Breast epithelium (tissue), 4 donors: Measurements from ENCODE around the gene STARD3. TPM values are rescaled to one million over a fixed set of nuclear protein-coding genes. Genes with fewer than 3 reads are reported as not detected.

Source experiments
- DNase-seq, 2 donors: peaks; one replicate each; pipeline ENCODE4 v3.0.0-alpha.2; 2019; ENCODE audit warnings: low spot score in 2 of 2
- H3K27ac ChIP-seq, 2 donors: fragments of 200-600 bp; sonication (generic) in 1 of 2; one replicate each; pipeline ENCODE4 v1.5.1; 2016 to 2019; ENCODE audit warnings: mild to moderate bottlenecking in 1 of 2
- H3K27me3 ChIP-seq, 2 donors: fragments of 200-600 bp; sonication (generic) in 1 of 2; one replicate each; pipeline versions ENCODE4 v1.5.1 to v1.6.0; 2017 to 2019; ENCODE audit warnings: control low read depth in 1 of 2, mild to moderate bottlenecking in 1 of 2
- H3K36me3 ChIP-seq: fragments of 200-600 bp; one replicate; pipeline ENCODE4 v1.5.1; 2019
- H3K4me1 ChIP-seq, 2 donors: fragments of 200-600 bp; sonication (generic); one replicate each; pipeline ENCODE4 v1.5.1; 2016 to 2019; ENCODE audit warnings: control low read depth in 1 of 2
- H3K4me3 ChIP-seq, 3 donors: fragments of 200-600 bp; sonication (generic); 1 replicate in 2 of 3; 2 replicates in 1 of 3; pipeline ENCODE4 v1.5.1; 2016 to 2019; ENCODE audit warnings: mild to moderate bottlenecking in 3 of 3, moderate library complexity in 2 of 3
- H3K9me3 ChIP-seq, 2 donors: fragments of 200-600 bp; sonication (generic) in 1 of 2; one replicate each; pipeline ENCODE4 v1.5.1; 2016 to 2019; ENCODE audit warnings: control low read depth in 1 of 2
- CTCF ChIP-seq, 3 donors: fragments of 450-650 bp; IDR thresholded peaks; one replicate each; pipeline ENCODE4 v1.5.1; 2016 to 2017; ENCODE audit warnings: antibody characterized with exemption in 3 of 3, mild to moderate bottlenecking in 3 of 3, moderate library complexity in 3 of 3
- POLR2A ChIP-seq: fragments of 450-650 bp; IDR thresholded peaks from one replicate; pipeline ENCODE4 v1.6.1; 2016; ENCODE audit warnings: antibody characterized with exemption, mild to moderate bottlenecking, moderate library complexity
- POLR2AphosphoS5 ChIP-seq, 3 donors: sonication (generic); formaldehyde crosslinking; IDR thresholded peaks; one replicate each; pipeline ENCODE4 v1.6.1; 2017; ENCODE audit warnings: antibody characterized with exemption in 3 of 3
- intact Hi-C: fragments of 100-400 bp; cut with DNase I; formaldehyde crosslinking; loops from one replicate; pipeline ENCODE4 v1.15.1; 2023; ENCODE audit warnings: low total_unique reads
- total RNA-seq, 3 donors: library from RNA; depleted of rRNA; stranded (reverse); fragments of >200 nt; gene quantifications; one replicate each; pipeline ENCODE4 v1.1.0, GENCODE V29; 2016

The STARD3 gene
- total RNA-seq, 3 donors from 2014 or later: 37.0 to 43.9 (median 42.0) TPM

DNA sequence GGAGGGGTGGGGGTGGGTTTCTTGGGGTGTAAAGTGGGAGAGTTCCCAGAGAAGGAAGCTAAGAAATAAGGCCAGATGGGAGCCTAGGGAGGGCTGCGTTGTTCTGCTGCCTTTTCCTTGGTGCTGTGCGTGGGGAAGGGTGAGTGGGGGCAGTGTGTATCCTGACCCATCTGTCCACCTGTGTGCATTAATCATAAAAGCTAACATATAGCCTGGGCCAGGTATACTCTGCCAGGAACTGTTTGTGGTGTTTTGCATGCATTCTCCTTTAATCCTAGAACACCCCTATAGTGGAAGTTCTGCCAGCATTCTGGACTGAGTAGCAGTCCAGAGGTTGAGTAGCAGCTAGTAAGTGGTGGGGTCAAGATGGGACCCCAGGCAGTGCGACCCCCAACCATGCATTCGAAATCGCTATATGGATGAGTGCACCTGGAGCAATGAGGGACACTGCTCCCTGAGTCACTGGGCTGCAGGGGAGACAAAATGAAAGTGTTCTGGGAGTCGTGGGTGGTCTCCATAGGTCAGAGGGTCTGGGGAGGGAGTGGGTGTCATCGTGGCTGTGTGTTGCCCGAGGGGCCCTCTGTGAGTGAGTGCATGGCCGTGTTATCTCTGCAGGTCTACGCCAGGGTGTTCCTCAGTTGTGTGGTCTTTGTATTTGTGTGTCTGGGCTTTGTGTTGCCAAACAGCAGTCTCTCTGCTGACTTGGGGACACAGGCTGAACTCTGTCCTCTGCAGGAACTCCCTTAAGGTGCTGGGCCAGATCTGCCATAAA lies 64.3 kb downstream of the STARD3 start:
- Histone ChIP-seq H3K27ac (peak overlapping the region; percentile 94 to 98), H3K36me3 (no peaks in the 10 kb centered on the region), H3K4me1 (peaks cover 4 to 29% of the 10 kb centered on the region in 2 donors), H3K9me3 (no peaks in the 10 kb centered on the region), H3K4me3 (peak overlapping the region; percentile 78 to 97 (median 87)), H3K27me3 (no peaks in the 10 kb centered on the region)
- TF ChIP-seq POLR2A: no peak
- TF ChIP-seq POLR2AphosphoS5 (IDR thresholded peaks at IDR 0.05): no peak
- no peak for TF ChIP-seq CTCF (IDR thresholded peaks at IDR 0.05)
- intact Hi-C loops: no loop called here
- DNase-seq: peak in 1 of 2 donors; percentile 34

DNA sequence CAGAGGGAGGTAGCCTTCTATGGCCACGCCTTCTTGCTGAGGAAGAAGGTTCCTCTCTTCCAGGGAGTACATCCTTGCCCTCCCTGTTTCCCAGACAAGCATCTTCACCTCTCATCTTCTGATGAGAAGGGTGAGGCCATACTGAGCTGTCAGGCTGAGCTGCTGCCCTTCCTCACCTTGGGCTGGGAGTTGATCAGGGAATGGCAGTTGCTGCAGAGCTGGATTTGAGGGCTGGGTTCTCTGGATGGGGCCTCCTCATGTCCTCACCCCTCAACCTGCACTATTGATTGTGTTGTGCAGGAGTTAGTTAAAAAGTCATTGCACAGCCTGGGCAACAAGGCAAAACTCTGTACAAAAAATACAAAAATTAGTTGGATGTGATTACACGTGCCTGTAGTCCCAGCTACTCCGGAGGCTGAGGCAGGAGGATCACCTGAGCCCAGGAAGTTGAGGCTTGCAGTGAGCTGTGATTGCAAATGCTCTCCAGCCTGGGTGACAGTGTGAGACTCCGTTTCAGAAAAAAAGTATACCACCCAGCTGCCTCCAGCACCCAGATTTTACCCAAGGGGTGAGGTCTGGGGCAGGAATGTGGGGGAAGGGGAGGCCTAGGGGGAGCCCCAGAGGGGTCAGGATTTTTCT lies 65.0 kb downstream of the STARD3 start:
- H3K27ac ChIP-seq: peak overlapping the region; percentile 94 to 98
- H3K27me3 ChIP-seq: no peaks in the 10 kb centered on the region
- no peak for DNase-seq
- H3K36me3 ChIP-seq: no peaks in the 10 kb centered on the region
- H3K4me3 ChIP-seq: peak overlapping the region in 2 of 3 donors; percentile 78 to 97
- TF ChIP-seq POLR2AphosphoS5 (IDR thresholded peaks at IDR 0.05): no peak
- TF ChIP-seq CTCF (IDR thresholded peaks at IDR 0.05): no peak
- no peak for TF ChIP-seq POLR2A
- H3K4me1 ChIP-seq: peaks cover 4 to 36% of the 10 kb centered on the region in 2 donors
- intact Hi-C loops: no loop called here
- no peaks in the 10 kb centered on the region for H3K9me3 ChIP-seq

GRCh38 chr17:39702901-39703893 lies 66.3 kb downstream of the STARD3 start:
- peak; percentile 70 to 71 for DNase-seq
- H3K27ac ChIP-seq: peak overlapping the region; percentile 93 to 98
- TF ChIP-seq POLR2A (no peak), CTCF (IDR thresholded peaks at IDR 0.05) (no peak), POLR2AphosphoS5 (IDR thresholded peaks at IDR 0.05) (peak in 1 of 3 donors; percentile 27)
- H3K27me3 ChIP-seq: no peaks in the 10 kb centered on the region
- H3K9me3 ChIP-seq: no peaks in the 10 kb centered on the region
- intact Hi-C loops: no loop called here
- peak overlapping the region in 1 of 3 donors; percentile 39 for H3K4me3 ChIP-seq
- no peaks in the 10 kb centered on the region for H3K36me3 ChIP-seq
- peaks cover 4 to 46% of the 10 kb centered on the region in 2 donors for H3K4me1 ChIP-seq

DNA sequence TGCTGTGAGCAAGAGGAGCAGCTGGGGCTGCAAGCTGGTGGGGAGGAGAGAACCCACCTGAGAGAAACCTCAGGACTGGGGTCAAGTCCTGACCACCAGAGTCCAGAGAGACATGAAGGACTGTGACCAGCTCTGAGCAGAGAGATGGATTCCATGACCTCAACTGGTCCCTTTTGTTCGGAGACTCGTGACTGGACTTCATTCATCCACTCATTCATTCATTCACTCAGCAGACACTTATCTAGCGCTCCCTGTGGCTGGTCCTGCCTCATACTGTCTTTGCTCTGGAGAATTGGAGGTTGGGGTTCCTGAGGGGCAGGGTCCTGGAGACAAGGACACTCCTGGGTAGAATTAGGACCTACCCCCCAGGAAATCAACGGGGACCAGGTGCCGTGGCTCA lies 67.0 kb downstream of the STARD3 start:
- intact Hi-C loops: no loop called here
- H3K9me3 ChIP-seq: no peaks in the 10 kb centered on the region
- DNase-seq: no peak
- H3K4me3 ChIP-seq: no peak overlapping the region
- H3K4me1 ChIP-seq: peaks cover 4 to 49% of the 10 kb centered on the region in 2 donors
- no peak for TF ChIP-seq POLR2AphosphoS5 (IDR thresholded peaks at IDR 0.05)
- TF ChIP-seq POLR2A: no peak
- no peak for TF ChIP-seq CTCF (IDR thresholded peaks at IDR 0.05)
- H3K27me3 ChIP-seq: no peaks in the 10 kb centered on the region
- H3K27ac ChIP-seq: peak overlapping the region; percentile 93 to 98
- H3K36me3 ChIP-seq: peaks cover 4% of the 10 kb centered on the region
